Peyer's patch (tissue), 4 donors: ENCODE results near the gene PSEN1.

Experiments used
- POLR2A ChIP-seq, 2 donors: fragments of 450-650 bp; IDR thresholded peaks; one replicate each; pipeline ENCODE4 v1.5.1; 2017; ENCODE audit warnings: antibody characterized with exemption in 2 of 2, mild to moderate bottlenecking in 2 of 2, moderate library complexity in 2 of 2
- TF ChIP-seq, protein P1 (sequence below), 6 experiments: fragments of 450-650 bp in 4 of 6; fragments of 200-600 bp in 2 of 6; sonication (generic) in 1 of 6; IDR thresholded peaks; one replicate each; pipeline ENCODE4 v1.5.1; 2017 to 2019; ENCODE audit warnings: antibody characterized with exemption in 6 of 6, mild to moderate bottlenecking in 3 of 6, moderate library complexity in 1 of 6

DNA sequence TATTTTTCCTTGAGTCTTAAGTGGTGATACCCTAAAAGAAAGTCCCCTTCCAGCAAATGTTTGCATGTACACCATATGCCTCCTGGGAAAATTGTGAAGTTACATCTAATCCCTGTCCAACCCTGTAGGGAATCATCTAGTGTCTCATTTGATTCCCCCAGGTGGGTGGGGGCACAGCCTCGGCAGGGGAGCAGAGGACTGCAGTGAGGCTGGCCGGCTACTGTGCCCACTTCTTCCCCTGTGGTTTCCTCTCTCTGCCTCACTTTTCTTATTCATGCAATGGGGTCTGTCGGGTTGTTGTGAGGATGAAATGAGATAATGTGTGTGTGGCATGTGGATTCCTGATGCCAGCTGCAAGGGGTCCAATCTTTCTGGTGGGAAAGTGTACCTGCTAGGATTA lies 107.0 kb downstream of the PSEN1 start:
- no peak for TF ChIP-seq POLR2A (IDR thresholded peaks at IDR 0.05)
- TF ChIP-seq, protein P1, sequence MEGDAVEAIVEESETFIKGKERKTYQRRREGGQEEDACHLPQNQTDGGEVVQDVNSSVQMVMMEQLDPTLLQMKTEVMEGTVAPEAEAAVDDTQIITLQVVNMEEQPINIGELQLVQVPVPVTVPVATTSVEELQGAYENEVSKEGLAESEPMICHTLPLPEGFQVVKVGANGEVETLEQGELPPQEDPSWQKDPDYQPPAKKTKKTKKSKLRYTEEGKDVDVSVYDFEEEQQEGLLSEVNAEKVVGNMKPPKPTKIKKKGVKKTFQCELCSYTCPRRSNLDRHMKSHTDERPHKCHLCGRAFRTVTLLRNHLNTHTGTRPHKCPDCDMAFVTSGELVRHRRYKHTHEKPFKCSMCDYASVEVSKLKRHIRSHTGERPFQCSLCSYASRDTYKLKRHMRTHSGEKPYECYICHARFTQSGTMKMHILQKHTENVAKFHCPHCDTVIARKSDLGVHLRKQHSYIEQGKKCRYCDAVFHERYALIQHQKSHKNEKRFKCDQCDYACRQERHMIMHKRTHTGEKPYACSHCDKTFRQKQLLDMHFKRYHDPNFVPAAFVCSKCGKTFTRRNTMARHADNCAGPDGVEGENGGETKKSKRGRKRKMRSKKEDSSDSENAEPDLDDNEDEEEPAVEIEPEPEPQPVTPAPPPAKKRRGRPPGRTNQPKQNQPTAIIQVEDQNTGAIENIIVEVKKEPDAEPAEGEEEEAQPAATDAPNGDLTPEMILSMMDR (IDR thresholded peaks at IDR 0.05): no peak
